ENCODE measurements around the gene OGDH.

DNA sequence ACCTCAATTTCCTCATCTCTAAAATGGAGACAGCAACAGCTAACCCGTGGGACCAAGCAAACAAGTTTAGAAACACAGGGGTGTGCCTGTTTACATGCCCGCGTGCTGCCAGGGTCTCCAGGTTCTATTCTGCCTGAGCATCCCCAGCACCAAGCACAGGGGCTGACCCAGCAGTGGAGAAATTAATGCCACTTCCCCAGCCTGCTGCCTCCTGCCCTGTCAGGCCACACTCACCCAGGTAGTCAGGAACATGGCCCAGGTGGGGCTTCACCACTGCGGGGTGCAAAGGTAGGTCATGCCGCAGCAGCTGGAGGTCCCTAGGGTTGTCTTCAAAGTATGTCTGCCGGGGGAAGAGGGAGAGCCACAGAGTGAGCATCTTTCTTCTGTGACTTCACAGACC is 38.5 kb upstream of the OGDH start:
- TF ChIP-seq NFIC (IDR thresholded peaks at IDR 0.05), result no peak
- no peak for TF ChIP-seq TEAD4 (IDR thresholded peaks at IDR 0.05)
- TF ChIP-seq, protein P1, sequence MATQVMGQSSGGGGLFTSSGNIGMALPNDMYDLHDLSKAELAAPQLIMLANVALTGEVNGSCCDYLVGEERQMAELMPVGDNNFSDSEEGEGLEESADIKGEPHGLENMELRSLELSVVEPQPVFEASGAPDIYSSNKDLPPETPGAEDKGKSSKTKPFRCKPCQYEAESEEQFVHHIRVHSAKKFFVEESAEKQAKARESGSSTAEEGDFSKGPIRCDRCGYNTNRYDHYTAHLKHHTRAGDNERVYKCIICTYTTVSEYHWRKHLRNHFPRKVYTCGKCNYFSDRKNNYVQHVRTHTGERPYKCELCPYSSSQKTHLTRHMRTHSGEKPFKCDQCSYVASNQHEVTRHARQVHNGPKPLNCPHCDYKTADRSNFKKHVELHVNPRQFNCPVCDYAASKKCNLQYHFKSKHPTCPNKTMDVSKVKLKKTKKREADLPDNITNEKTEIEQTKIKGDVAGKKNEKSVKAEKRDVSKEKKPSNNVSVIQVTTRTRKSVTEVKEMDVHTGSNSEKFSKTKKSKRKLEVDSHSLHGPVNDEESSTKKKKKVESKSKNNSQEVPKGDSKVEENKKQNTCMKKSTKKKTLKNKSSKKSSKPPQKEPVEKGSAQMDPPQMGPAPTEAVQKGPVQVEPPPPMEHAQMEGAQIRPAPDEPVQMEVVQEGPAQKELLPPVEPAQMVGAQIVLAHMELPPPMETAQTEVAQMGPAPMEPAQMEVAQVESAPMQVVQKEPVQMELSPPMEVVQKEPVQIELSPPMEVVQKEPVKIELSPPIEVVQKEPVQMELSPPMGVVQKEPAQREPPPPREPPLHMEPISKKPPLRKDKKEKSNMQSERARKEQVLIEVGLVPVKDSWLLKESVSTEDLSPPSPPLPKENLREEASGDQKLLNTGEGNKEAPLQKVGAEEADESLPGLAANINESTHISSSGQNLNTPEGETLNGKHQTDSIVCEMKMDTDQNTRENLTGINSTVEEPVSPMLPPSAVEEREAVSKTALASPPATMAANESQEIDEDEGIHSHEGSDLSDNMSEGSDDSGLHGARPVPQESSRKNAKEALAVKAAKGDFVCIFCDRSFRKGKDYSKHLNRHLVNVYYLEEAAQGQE (IDR thresholded peaks at IDR 0.05; ENCODE audit: low read depth), result no peak
- TF ChIP-seq EP300 (IDR thresholded peaks at IDR 0.05; ENCODE audit: borderline replicate concordance), result no peak
- TF ChIP-seq, protein P2, sequence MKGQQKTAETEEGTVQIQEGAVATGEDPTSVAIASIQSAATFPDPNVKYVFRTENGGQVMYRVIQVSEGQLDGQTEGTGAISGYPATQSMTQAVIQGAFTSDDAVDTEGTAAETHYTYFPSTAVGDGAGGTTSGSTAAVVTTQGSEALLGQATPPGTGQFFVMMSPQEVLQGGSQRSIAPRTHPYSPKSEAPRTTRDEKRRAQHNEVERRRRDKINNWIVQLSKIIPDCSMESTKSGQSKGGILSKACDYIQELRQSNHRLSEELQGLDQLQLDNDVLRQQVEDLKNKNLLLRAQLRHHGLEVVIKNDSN (IDR thresholded peaks at IDR 0.05), result no peak
- no peak for TF ChIP-seq TAF1 (IDR thresholded peaks at IDR 0.05; ENCODE audit: low read depth)
- TF ChIP-seq, protein P3, sequence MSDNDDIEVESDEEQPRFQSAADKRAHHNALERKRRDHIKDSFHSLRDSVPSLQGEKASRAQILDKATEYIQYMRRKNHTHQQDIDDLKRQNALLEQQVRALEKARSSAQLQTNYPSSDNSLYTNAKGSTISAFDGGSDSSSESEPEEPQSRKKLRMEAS (IDR thresholded peaks at IDR 0.05), result no peak
- no peak for TF ChIP-seq TCF12 (IDR thresholded peaks at IDR 0.05; ENCODE audit: low read depth)
- TF ChIP-seq CEBPB (IDR thresholded peaks at IDR 0.05), result no peak
